GM12892 (cell line): ENCODE results near the gene EIF3C.
"Not testable (repeated sequence)": the region's sequence is repeated elsewhere in the genome, so short reads cannot be mapped to it uniquely, and the experiment has no call there.

Experiments
- POLR2A ChIP-seq: IDR thresholded peaks from 2 replicates; pipeline ENCODE4 v1.6.1; 2011; ENCODE audit warnings: low read depth, low read length, control low read depth
- TAF1 ChIP-seq: IDR thresholded peaks from 2 replicates; pipeline ENCODE4 v1.6.1; 2011; ENCODE audit warnings: low read depth, mild to moderate bottlenecking, control low read depth, low read length, borderline replicate concordance

- TF ChIP-seq TAF1, POLR2A: not testable (repeated sequence)
These were observed 70.4 kb downstream of the EIF3C start for GRCh38 chr16:28781697-28782096.
